NT2/D1 (cell line): ENCODE measurements around the gene CDH4.

Experiments used
- DNase-seq: peaks from one replicate; pipeline ENCODE4 v3.0.0-alpha.2; 2011; ENCODE audit warnings: low read depth, low spot score
- H3K27me3 ChIP-seq: 2 replicates; pipeline ENCODE4 v1.6.0; 2011; ENCODE audit warnings: mild to moderate bottlenecking; ENCODE audit not compliant: insufficient read length, insufficient read depth
- H3K36me3 ChIP-seq: 2 replicates; pipeline ENCODE4 v1.6.1; 2011; ENCODE audit warnings: mild to moderate bottlenecking, low read length, mixed read lengths; ENCODE audit not compliant: insufficient read depth, insufficient read length
- H3K4me1 ChIP-seq: 2 replicates; pipeline ENCODE4 v1.5.1; 2011; ENCODE audit not compliant: insufficient read depth, insufficient read length
- H3K4me3 ChIP-seq: 2 replicates; pipeline ENCODE4 v1.5.1; 2011; ENCODE audit warnings: low read depth; ENCODE audit not compliant: insufficient read length
- H3K9ac ChIP-seq: 2 replicates; pipeline ENCODE4 v1.6.0; 2011; ENCODE audit warnings: low read depth; ENCODE audit not compliant: insufficient read length
- H3K9me3 ChIP-seq: 2 replicates; pipeline ENCODE4 v1.5.1; 2011; ENCODE audit warnings: mild to moderate bottlenecking, low read length; ENCODE audit not compliant: insufficient read depth
- SUZ12 ChIP-seq: IDR thresholded peaks from 2 replicates; pipeline ENCODE4 v1.6.1; 2011; ENCODE audit not compliant: insufficient read length, insufficient read depth; ENCODE audit errors: extremely low read depth
- YY1 ChIP-seq: IDR thresholded peaks from 2 replicates; pipeline ENCODE4 v1.6.1; 2011; ENCODE audit not compliant: insufficient read length, insufficient read depth
- ZNF274 ChIP-seq: IDR thresholded peaks from 2 replicates; pipeline ENCODE4 v1.6.1; 2011; ENCODE audit warnings: mild to moderate bottlenecking, low read depth, low read length

CDH4 gene

GRCh38 chr20:61734733-61735502, 482.9 kb downstream of the CDH4 start:
- H3K9ac ChIP-seq: no peak overlapping the region
- no peaks in the 10 kb centered on the region for H3K9me3 ChIP-seq
- H3K36me3 ChIP-seq: no peaks in the 10 kb centered on the region
- H3K4me1 ChIP-seq: peaks cover 4% of the 10 kb centered on the region
- TF ChIP-seq YY1 (no peak), ZNF274 (no peak), SUZ12 (no peak)
- H3K4me3 ChIP-seq: no peak overlapping the region
- peaks cover 81% of the 10 kb centered on the region for H3K27me3 ChIP-seq
- DNase-seq: no peak

DNA sequence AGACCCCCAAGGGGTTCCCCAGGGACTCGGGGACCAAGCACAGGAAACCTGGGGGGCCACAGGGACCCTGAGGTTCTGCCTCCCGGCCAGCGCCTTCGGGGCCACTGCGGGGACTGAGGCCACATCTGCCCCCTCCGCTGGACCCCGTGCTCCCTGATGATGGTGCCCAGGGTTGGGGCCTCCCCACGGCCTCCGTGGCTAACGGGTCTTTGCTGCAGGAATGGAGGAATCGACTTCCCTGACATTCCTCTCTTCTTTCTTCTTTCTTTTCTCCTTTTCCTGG, 483.4 kb downstream of the CDH4 start:
- Histone ChIP-seq H3K36me3 (no peaks in the 10 kb centered on the region), H3K9me3 (no peaks in the 10 kb centered on the region), H3K27me3 (peaks cover 83% of the 10 kb centered on the region), H3K9ac (no peak overlapping the region), H3K4me3 (no peak overlapping the region), H3K4me1 (peaks cover 4% of the 10 kb centered on the region)
- DNase-seq: no peak
- TF ChIP-seq YY1: no peak
- TF ChIP-seq SUZ12: no peak
- TF ChIP-seq ZNF274: no peak

DNA sequence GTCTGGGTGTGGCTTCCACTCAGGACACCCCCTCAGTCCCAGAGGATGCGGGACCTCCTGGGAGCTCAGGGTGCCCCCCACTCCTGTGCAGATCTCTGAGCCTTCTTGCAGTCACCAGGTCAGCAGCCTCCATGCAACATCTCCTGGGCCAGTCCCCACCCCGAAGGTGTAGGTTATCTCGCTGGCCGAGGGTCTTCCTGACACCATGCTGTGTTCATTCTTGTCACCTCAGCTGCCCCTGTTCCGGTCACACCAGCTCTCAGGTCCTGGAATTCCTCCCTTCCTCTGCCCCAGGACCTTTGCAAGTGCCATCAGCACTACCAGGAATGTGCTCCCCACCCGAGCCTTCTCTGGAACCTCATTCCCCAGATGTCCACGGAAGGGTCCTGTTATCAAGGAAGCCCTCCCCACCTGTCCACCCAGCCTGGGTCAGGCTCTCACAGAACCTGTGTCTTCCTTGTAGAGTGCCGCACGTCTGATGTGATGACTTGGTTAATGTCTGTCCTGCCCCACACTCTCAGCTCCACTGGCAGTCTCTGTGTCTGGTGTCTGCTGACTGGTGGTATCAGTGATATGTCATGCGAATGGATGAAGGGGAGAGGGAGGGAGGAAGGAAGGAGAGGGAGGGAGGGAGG, 484.1 kb downstream of the CDH4 start:
- no peaks in the 10 kb centered on the region for H3K36me3 ChIP-seq
- no peak for TF ChIP-seq ZNF274
- TF ChIP-seq SUZ12: no peak
- no peak for TF ChIP-seq YY1
- H3K9ac ChIP-seq: no peak overlapping the region
- no peak for DNase-seq
- no peaks in the 10 kb centered on the region for H3K9me3 ChIP-seq
- peaks cover 86% of the 10 kb centered on the region for H3K27me3 ChIP-seq
- H3K4me3 ChIP-seq: no peak overlapping the region
- H3K4me1 ChIP-seq: peaks cover 4% of the 10 kb centered on the region

- Histone ChIP-seq H3K9me3 (no peaks in the 10 kb centered on the region), H3K9ac (no peak overlapping the region), H3K4me3 (no peak overlapping the region), H3K4me1 (peaks cover 2% of the 10 kb centered on the region), H3K36me3 (no peaks in the 10 kb centered on the region), H3K27me3 (peaks cover 81% of the 10 kb centered on the region)
- DNase-seq: no peak
- TF ChIP-seq SUZ12: no peak
- no peak for TF ChIP-seq YY1
- TF ChIP-seq ZNF274: no peak
Measured at GRCh38 chr20:61736751-61737310, 484.8 kb downstream of the CDH4 start.

DNA sequence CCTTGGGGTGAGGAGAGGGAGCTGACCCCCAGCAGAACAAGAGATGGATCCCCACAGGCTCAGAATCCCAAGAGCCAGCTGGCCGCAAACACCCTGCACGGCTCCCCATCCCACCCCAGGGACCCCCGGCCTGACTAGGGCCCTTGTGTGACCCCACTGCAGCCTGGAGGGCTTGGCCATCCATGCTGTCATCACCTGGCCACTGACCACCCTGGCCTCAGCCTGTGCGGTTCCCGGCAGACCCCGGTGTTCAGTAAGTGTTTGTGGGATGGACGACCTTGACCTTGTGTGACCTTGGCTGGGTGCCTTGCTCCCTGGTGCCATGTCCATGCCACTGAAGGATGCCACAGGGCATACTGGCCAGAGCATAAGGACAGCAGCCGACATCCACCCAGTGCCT, 485.3 kb downstream of the CDH4 start:
- no peak for DNase-seq
- TF ChIP-seq SUZ12 (no peak), ZNF274 (no peak), YY1 (no peak)
- no peaks in the 10 kb centered on the region for H3K9me3 ChIP-seq
- no peak overlapping the region for H3K9ac ChIP-seq
- H3K27me3 ChIP-seq: peaks cover 77% of the 10 kb centered on the region
- H3K4me3 ChIP-seq: no peak overlapping the region
- H3K36me3 ChIP-seq: no peaks in the 10 kb centered on the region
- H3K4me1 ChIP-seq: peaks cover 2% of the 10 kb centered on the region

GRCh38 chr20:61737812-61738443, 485.9 kb downstream of the CDH4 start:
- Histone ChIP-seq H3K27me3 (peaks cover 76% of the 10 kb centered on the region), H3K9me3 (no peaks in the 10 kb centered on the region)
- no peak for TF ChIP-seq YY1
- no peak for TF ChIP-seq ZNF274
- TF ChIP-seq SUZ12: no peak

GRCh38 chr20:61738601-61739069, 486.6 kb downstream of the CDH4 start:
- Histone ChIP-seq H3K9me3 (no peaks in the 10 kb centered on the region), H3K27me3 (peaks cover 76% of the 10 kb centered on the region), H3K36me3 (no peaks in the 10 kb centered on the region), H3K4me3 (no peak overlapping the region), H3K9ac (no peak overlapping the region), H3K4me1 (peaks cover 2% of the 10 kb centered on the region)
- no peak for TF ChIP-seq SUZ12
- TF ChIP-seq YY1: no peak
- TF ChIP-seq ZNF274: no peak
- DNase-seq: no peak

More at GRCh38 chr20:61737812-61738443, 485.9 kb downstream of the CDH4 start:
- peaks cover 2% of the 10 kb centered on the region for H3K4me1 ChIP-seq
- H3K36me3 ChIP-seq: no peaks in the 10 kb centered on the region
- no peak overlapping the region for H3K9ac ChIP-seq
- no peak overlapping the region for H3K4me3 ChIP-seq
- DNase-seq: no peak
